Neuronal stem cell (in vitro differentiated cells): Measurements from ENCODE around the gene NT5DC1.

Source experiments
- DNase-seq: peaks from one replicate; pipeline ENCODE4 v3.0.0-alpha.2; 2013; ENCODE audit warnings: low spot score
- H2AFZ ChIP-seq: one replicate; pipeline ENCODE4 v1.6.1; 2013; ENCODE audit warnings: mild to moderate bottlenecking, low read length, inconsistent platforms
- H2AK5ac ChIP-seq: 2 replicates; pipeline ENCODE4 v1.6.1; 2013; ENCODE audit warnings: low read depth, mild to moderate bottlenecking, inconsistent platforms, low read length, moderate library complexity, mixed read lengths
- H2BK120ac ChIP-seq: 2 replicates; pipeline ENCODE4 v1.6.1; 2013; ENCODE audit warnings: low read depth, mild to moderate bottlenecking, inconsistent platforms, low read length, moderate library complexity, mixed read lengths
- H2BK12ac ChIP-seq: one replicate; pipeline ENCODE4 v1.6.1; 2013; ENCODE audit warnings: low read length, inconsistent platforms
- H2BK15ac ChIP-seq: 2 replicates; pipeline ENCODE4 v1.6.1; 2013; ENCODE audit warnings: mild to moderate bottlenecking, low read length, inconsistent platforms, mixed read lengths
- H2BK5ac ChIP-seq: one replicate; pipeline ENCODE4 v1.6.1; 2013; ENCODE audit warnings: inconsistent platforms, mild to moderate bottlenecking, low read length, moderate library complexity
- H3K14ac ChIP-seq: one replicate; pipeline ENCODE4 v1.6.1; 2013; ENCODE audit warnings: low read length, inconsistent platforms
- H3K18ac ChIP-seq: 2 replicates; pipeline ENCODE4 v1.6.1; 2013; ENCODE audit warnings: low read length, inconsistent platforms
- H3K23ac ChIP-seq: 2 replicates; pipeline ENCODE4 v1.6.1; 2013; ENCODE audit warnings: low read depth, mild to moderate bottlenecking, mixed read lengths, low read length, inconsistent platforms; ENCODE audit not compliant: poor library complexity
- H3K27ac ChIP-seq: replicated peaks from 3 replicates; pipeline ENCODE4 v1.5.1; 2013; ENCODE audit warnings: low read length, inconsistent platforms
- H3K27me3 ChIP-seq, 3 experiments: 2 replicates each; pipeline ENCODE4 v1.6.1; 2013; ENCODE audit warnings: low read length in 3 of 3, mild to moderate bottlenecking in 2 of 3, inconsistent platforms in 1 of 3, low read depth in 1 of 3, mixed read lengths in 1 of 3, moderate library complexity in 1 of 3; ENCODE audit not compliant: control insufficient read depth in 3 of 3, insufficient read depth in 3 of 3
- H3K36me3 ChIP-seq, 2 donors: replicated peaks in 1 of 2; 2 replicates each; pipeline ENCODE4 v1.6.1; 2013; ENCODE audit warnings: low read length in 2 of 2; ENCODE audit not compliant: control insufficient read depth in 2 of 2, insufficient read depth in 2 of 2
- H3K4ac ChIP-seq: 2 replicates; pipeline ENCODE4 v1.6.1; 2013; ENCODE audit warnings: inconsistent platforms, mild to moderate bottlenecking, low read length, moderate library complexity
- H3K4me1 ChIP-seq, 2 donors: 1 replicate in 1 of 2; 2 replicates in 1 of 2; pipeline ENCODE4 v1.6.1; 2013; ENCODE audit warnings: low read length in 2 of 2, low read depth in 1 of 2; ENCODE audit not compliant: control insufficient read depth in 2 of 2, insufficient read depth in 1 of 2
- H3K4me2 ChIP-seq: one replicate; pipeline ENCODE4 v1.6.1; 2013; ENCODE audit warnings: mild to moderate bottlenecking, low read length, inconsistent platforms; ENCODE audit not compliant: insufficient read depth, poor library complexity, severe bottlenecking
- H3K4me3 ChIP-seq, 2 donors: 2 replicates each; pipeline ENCODE4 v1.5.1; 2013; ENCODE audit warnings: low read length in 2 of 2, mild to moderate bottlenecking in 2 of 2, inconsistent platforms in 1 of 2, moderate library complexity in 1 of 2
- H3K79me1 ChIP-seq: one replicate; pipeline ENCODE4 v1.6.1; 2013; ENCODE audit warnings: low read depth, mild to moderate bottlenecking, inconsistent platforms, low read length, moderate library complexity
- H3K9ac ChIP-seq: one replicate; pipeline ENCODE4 v1.6.1; 2013; ENCODE audit warnings: mild to moderate bottlenecking, low read depth, low read length, inconsistent platforms; ENCODE audit not compliant: poor library complexity
- H3K9me3 ChIP-seq, 2 donors: replicated peaks in 1 of 2; 2 replicates each; pipeline versions ENCODE3 to v1.6.1; 2013; ENCODE audit warnings: low read length in 2 of 2, mild to moderate bottlenecking in 2 of 2, inconsistent platforms in 1 of 2, low read depth in 1 of 2, mixed read lengths in 1 of 2, moderate library complexity in 1 of 2; ENCODE audit not compliant: control insufficient read depth in 2 of 2, insufficient read depth in 1 of 2
- H4K8ac ChIP-seq: one replicate; pipeline ENCODE4 v1.6.1; 2013; ENCODE audit warnings: low read depth, mild to moderate bottlenecking, inconsistent platforms, low read length, moderate library complexity
- H4K91ac ChIP-seq: one replicate; pipeline ENCODE4 v1.6.1; 2013; ENCODE audit warnings: low read length, low read depth, mild to moderate bottlenecking, inconsistent platforms; ENCODE audit not compliant: poor library complexity
- WGBS, 2 donors: extraction: QIAGEN DNeasy Blood & Tissue Kit; methylation state at CpG; one replicate each; pipeline ENCODE4 v1.1.7; 2013; ENCODE audit warnings: missing lambda C conversion rate in 2 of 2, mixed read lengths in 1 of 2; ENCODE audit not compliant: insufficient read length in 2 of 2, insufficient replicate concordance in 1 of 2; ENCODE audit errors: extremely low coverage in 2 of 2; 5-methylcytosine and 5-hydroxymethylcytosine counted together

Gene NT5DC1

DNA sequence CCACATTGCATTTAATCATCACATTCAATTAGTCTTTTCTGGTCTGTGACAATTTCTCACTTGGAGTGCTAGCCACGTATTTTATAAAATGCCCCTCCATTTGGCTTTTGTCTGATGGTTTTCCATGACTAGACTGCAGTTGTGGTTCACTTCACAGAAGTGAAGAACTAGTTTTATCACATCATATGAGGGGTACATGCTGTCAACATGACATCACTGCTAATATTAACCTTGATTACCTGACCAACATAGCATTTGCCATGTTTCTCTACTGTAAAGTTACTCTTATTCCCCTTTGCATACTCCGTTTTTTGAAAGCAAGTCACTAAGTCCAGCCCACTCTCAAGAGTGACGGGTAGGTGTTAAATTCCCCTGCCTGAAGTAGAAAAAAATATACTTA is 73.3 kb downstream of the NT5DC1 start:
- DNase-seq: no peak
- H3K23ac ChIP-seq: no peak overlapping the region
- no peak overlapping the region for H2BK5ac ChIP-seq
- H3K9ac ChIP-seq: no peak overlapping the region
- H3K9me3 ChIP-seq: peaks cover 0 to 3% of the 10 kb centered on the region in 2 donors
- no peak overlapping the region for H3K27ac ChIP-seq
- H3K36me3 ChIP-seq: no peaks in the 10 kb centered on the region
- no peak overlapping the region for H2AK5ac ChIP-seq
- no peaks in the 10 kb centered on the region for H3K27me3 ChIP-seq
- no peak overlapping the region for H4K8ac ChIP-seq
- H3K79me1 ChIP-seq: no peaks in the 10 kb centered on the region
- no peak overlapping the region for H2BK120ac ChIP-seq
- no peak overlapping the region for H2BK15ac ChIP-seq
- no peak overlapping the region for H3K4me2 ChIP-seq
- H2BK12ac ChIP-seq: no peak overlapping the region
- WGBS, 2 donors: no CpG with 5 or more reads among the region's 3 CpGs
- no peaks in the 10 kb centered on the region for H3K4me1 ChIP-seq
- no peak overlapping the region for H3K18ac ChIP-seq
- no peak overlapping the region for H4K91ac ChIP-seq
- H3K14ac ChIP-seq: no peak overlapping the region
- H3K4ac ChIP-seq: no peak overlapping the region
- no peak overlapping the region for H3K4me3 ChIP-seq
- H2AFZ ChIP-seq: no peak overlapping the region

DNA sequence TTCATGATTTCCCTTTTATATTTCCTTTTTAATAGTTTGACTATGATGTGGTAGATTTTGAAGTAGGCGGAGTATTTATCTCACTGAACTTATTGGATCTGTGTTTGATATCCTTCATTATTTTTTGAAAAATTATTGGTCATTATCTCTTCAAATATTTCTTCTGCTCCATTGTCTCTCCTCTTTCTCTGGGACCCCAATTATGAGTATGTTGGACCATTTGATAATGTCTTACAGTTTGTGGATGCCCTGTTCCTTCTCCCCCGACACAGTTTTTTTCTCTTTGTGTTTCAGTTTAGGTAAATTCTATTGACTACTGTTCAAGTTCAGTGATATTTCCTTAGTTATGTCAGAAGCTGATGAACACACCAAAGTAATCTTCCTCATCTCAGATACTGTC is 74.7 kb downstream of the NT5DC1 start:
- no peak for DNase-seq
- peaks cover 0 to 3% of the 10 kb centered on the region in 2 donors for H3K9me3 ChIP-seq
- H3K27ac ChIP-seq: no peak overlapping the region
- no peak overlapping the region for H3K9ac ChIP-seq
- no peaks in the 10 kb centered on the region for H3K27me3 ChIP-seq
- no peak overlapping the region for H3K4me2 ChIP-seq
- H4K8ac ChIP-seq: no peak overlapping the region
- H3K79me1 ChIP-seq: no peaks in the 10 kb centered on the region
- no peak overlapping the region for H2BK12ac ChIP-seq
- H2AK5ac ChIP-seq: no peak overlapping the region
- H2BK120ac ChIP-seq: no peak overlapping the region
- H2BK5ac ChIP-seq: no peak overlapping the region
- H3K36me3 ChIP-seq: no peaks in the 10 kb centered on the region
- no peak overlapping the region for H4K91ac ChIP-seq
- WGBS, 2 donors: no CpG with 5 or more reads among the region's 2 CpGs
- no peak overlapping the region for H3K14ac ChIP-seq
- no peak overlapping the region for H2BK15ac ChIP-seq
- H3K4me1 ChIP-seq: no peaks in the 10 kb centered on the region
- H3K4me3 ChIP-seq: no peak overlapping the region
- no peak overlapping the region for H3K18ac ChIP-seq
- H3K4ac ChIP-seq: no peak overlapping the region
- no peak overlapping the region for H2AFZ ChIP-seq
- no peak overlapping the region for H3K23ac ChIP-seq

DNA sequence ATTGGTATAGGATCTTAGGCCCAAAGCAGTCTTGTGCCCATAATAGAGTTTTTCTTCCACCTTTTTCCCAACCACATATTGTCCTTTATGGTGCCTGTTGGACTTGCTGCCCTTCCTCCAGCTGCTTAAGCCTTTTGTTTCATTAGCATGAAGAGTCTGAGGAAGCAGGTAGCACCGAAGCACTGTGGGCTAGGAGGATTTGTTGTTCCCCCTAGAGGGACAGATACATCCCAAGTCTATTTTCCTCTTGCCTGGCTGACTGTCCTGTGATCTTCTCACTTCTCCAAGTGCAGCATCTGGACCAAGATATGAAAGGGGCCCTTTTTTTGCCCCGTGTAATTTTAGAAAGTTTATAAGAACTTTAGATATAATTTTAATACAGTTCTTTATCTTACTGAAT is 75.9 kb downstream of the NT5DC1 start:
- no peak overlapping the region for H2BK15ac ChIP-seq
- no CpG with 5 or more reads among the region's 2 CpGs for WGBS, 2 donors
- H3K27me3 ChIP-seq: no peaks in the 10 kb centered on the region
- no peak overlapping the region for H2BK12ac ChIP-seq
- no peak overlapping the region for H3K4me3 ChIP-seq
- no peak for DNase-seq
- no peak overlapping the region for H3K4me2 ChIP-seq
- H3K4me1 ChIP-seq: no peaks in the 10 kb centered on the region
- H2BK120ac ChIP-seq: no peak overlapping the region
- H3K9me3 ChIP-seq: peaks cover 0 to 3% of the 10 kb centered on the region in 2 donors
- H2AFZ ChIP-seq: no peak overlapping the region
- H3K27ac ChIP-seq: no peak overlapping the region
- no peak overlapping the region for H3K4ac ChIP-seq
- H4K91ac ChIP-seq: no peak overlapping the region
- H2BK5ac ChIP-seq: no peak overlapping the region
- H3K79me1 ChIP-seq: no peaks in the 10 kb centered on the region
- H3K14ac ChIP-seq: no peak overlapping the region
- H3K36me3 ChIP-seq: no peaks in the 10 kb centered on the region
- H3K23ac ChIP-seq: no peak overlapping the region
- H3K18ac ChIP-seq: no peak overlapping the region
- no peak overlapping the region for H3K9ac ChIP-seq
- no peak overlapping the region for H4K8ac ChIP-seq
- no peak overlapping the region for H2AK5ac ChIP-seq

DNA sequence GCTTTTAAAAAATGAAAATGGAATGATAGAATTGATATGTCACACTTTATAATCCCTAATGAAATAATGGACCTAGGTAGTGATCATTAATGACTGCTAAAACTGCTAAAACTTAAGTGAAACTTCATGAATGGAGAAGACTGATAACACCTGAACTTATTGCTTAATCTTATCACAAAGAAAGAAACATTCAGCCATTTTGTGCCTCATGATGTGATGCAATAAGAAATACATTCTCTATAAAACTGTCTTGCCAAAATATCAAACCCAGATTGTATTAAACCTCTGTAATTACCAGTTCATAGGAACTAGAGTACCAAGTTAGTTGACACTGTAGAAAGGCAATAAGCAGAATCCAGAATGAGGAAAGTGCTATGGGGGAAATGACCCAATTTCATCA is 79.7 kb downstream of the NT5DC1 start:
- Histone ChIP-seq H2BK12ac (no peak overlapping the region), H3K79me1 (no peaks in the 10 kb centered on the region), H4K91ac (no peak overlapping the region), H2AFZ (no peak overlapping the region), H3K23ac (no peak overlapping the region), H3K4me3 (no peak overlapping the region), H3K9ac (no peak overlapping the region), H3K27ac (no peak overlapping the region), H3K4ac (no peak overlapping the region), H3K9me3 (peaks cover 0 to 3% of the 10 kb centered on the region in 2 donors), H3K18ac (no peak overlapping the region), H3K14ac (no peak overlapping the region), H3K27me3 (no peaks in the 10 kb centered on the region), H2BK15ac (no peak overlapping the region), H3K4me2 (no peak overlapping the region), H2BK120ac (no peak overlapping the region), H2BK5ac (no peak overlapping the region), H2AK5ac (no peak overlapping the region), H4K8ac (no peak overlapping the region), H3K36me3 (no peaks in the 10 kb centered on the region), H3K4me1 (no peaks in the 10 kb centered on the region)
- no peak for DNase-seq
